HepG2 (cell line): ENCODE results near the gene NRG3. TPM values are rescaled to one million over a fixed set of nuclear protein-coding genes. Genes with fewer than 3 reads are reported as not detected.

Experiments
- ATAC-seq: fragments of 200-7000 bp; cut with Tn5 transposase; 3 replicates; pipeline ENCODE4 v1.9.1; 2020; ENCODE audit warnings: mild to moderate bottlenecking, moderate library complexity
- BruUV-seq: library from RNA; stranded (reverse); fragments of 400-500 nt; replicated peaks from 2 replicates; lab custom pipeline; 2021; lab: Mats Ljungman, UMichigan
- CTCF ChIA-PET: fragments of 300-600 bp; formaldehyde crosslinking; extraction: SDS; loops from one replicate; lab custom pipeline; 2021; ENCODE audit warnings: low total read pairs, inconsistent platforms, low intra/inter-chr PET ratio; lab: Yijun Ruan, JAX
- POLR2A ChIA-PET: fragments of 350-600 bp; sonication (Branson Sonifier 250); formaldehyde crosslinking; loops from one replicate; lab custom pipeline; 2020; ENCODE audit warnings: antibody characterized with exemption, inconsistent platforms; lab: Yijun Ruan, JAX
- DNase-seq: peaks from one replicate; pipeline ENCODE4 v3.0.0-alpha.2; 2015; ENCODE audit warnings: low spot score
- FAIRE-seq: peaks from 3 replicates; lab custom pipeline; 2011; peaks lifted over from hg19 to GRCh38; lab: Jason Lieb, UNC
- H2AFZ ChIP-seq: one replicate; pipeline ENCODE4 v1.6.1; 2011; ENCODE audit warnings: low read length, inconsistent platforms
- H3K27ac ChIP-seq: fragments of 300-600 bp; 3 replicates; pipeline ENCODE4 v1.8.0; 2011; ENCODE audit warnings: mixed run types, mild to moderate bottlenecking, mixed read lengths, low read length, inconsistent platforms; ENCODE audit not compliant: insufficient read depth; ENCODE audit errors: extremely low read length
- H3K27me3 ChIP-seq, 2 experiments: fragments of 200-600 bp in 1 of 2; 2 replicates in 1 of 2; 3 replicates in 1 of 2; pipeline versions ENCODE4 v1.6.0 to v1.8.0; 2011; ENCODE audit warnings: low read length in 2 of 2, mild to moderate bottlenecking in 2 of 2, moderate library complexity in 2 of 2, inconsistent platforms in 1 of 2; ENCODE audit not compliant: insufficient read depth in 2 of 2, control insufficient read depth in 1 of 2
- H3K36me3 ChIP-seq, 2 experiments: fragments of 200-600 bp in 1 of 2; replicated peaks in 1 of 2; 2 replicates in 1 of 2; 3 replicates in 1 of 2; pipeline versions ENCODE4 v1.5.1 to v1.8.0; 2011; ENCODE audit warnings: low read length in 2 of 2, inconsistent platforms in 1 of 2; ENCODE audit not compliant: insufficient read depth in 2 of 2, control insufficient read depth in 1 of 2
- H3K4me1 ChIP-seq: 2 replicates; pipeline ENCODE4 v1.5.1; 2012; ENCODE audit warnings: low read length, inconsistent platforms; ENCODE audit not compliant: insufficient read depth
- H3K4me2 ChIP-seq: 2 replicates; pipeline ENCODE4 v1.6.0; 2011; ENCODE audit warnings: low read depth, low read length, inconsistent platforms
- H3K4me3 ChIP-seq, 3 experiments: fragments of 200-600 bp in 1 of 3; sonication (generic), shearing (Covaris generic) in 1 of 3; replicated peaks in 1 of 3; 2 replicates each; pipeline ENCODE4 v1.5.1; 2011 to 2016; ENCODE audit warnings: low read length in 3 of 3, inconsistent platforms in 2 of 3, low read depth in 2 of 3, mild to moderate bottlenecking in 2 of 3, control low read depth in 1 of 3, mixed read lengths in 1 of 3; ENCODE audit not compliant: insufficient read depth in 1 of 3
- H3K79me2 ChIP-seq: one replicate; pipeline ENCODE4 v1.6.1; 2011; ENCODE audit warnings: low read length, inconsistent platforms; ENCODE audit not compliant: insufficient read depth
- H3K9ac ChIP-seq: 2 replicates; pipeline ENCODE4 v1.6.0; 2011; ENCODE audit warnings: mild to moderate bottlenecking, low read depth, low read length, inconsistent platforms; ENCODE audit not compliant: insufficient read depth
- H3K9me3 ChIP-seq: 2 replicates; pipeline ENCODE4 v1.5.1; 2012; ENCODE audit warnings: mild to moderate bottlenecking, low read length
- H4K20me1 ChIP-seq: 2 replicates; pipeline ENCODE4 v1.6.0; 2011; ENCODE audit warnings: inconsistent platforms, mild to moderate bottlenecking, low read length, moderate library complexity; ENCODE audit not compliant: insufficient read depth
- ARNT2 ChIP-seq: sonication (generic); formaldehyde crosslinking; IDR thresholded peaks from 2 replicates; pipeline ENCODE4 v1.8.0; 2022; ENCODE audit warnings: mild to moderate bottlenecking, low read depth, missing genetic modification reagents, moderate library complexity
- ATF1 ChIP-seq: IDR thresholded peaks from 2 replicates; pipeline ENCODE4 v1.6.1; 2016; ENCODE audit warnings: mild to moderate bottlenecking, control low read depth
- CENPT ChIP-seq: sonication (generic); formaldehyde crosslinking; IDR thresholded peaks from 2 replicates; pipeline ENCODE4 v1.8.0; 2022; ENCODE audit warnings: low read depth, mild to moderate bottlenecking, moderate library complexity, missing genetic modification reagents
- HOXD1 ChIP-seq: sonication (generic); formaldehyde crosslinking; IDR thresholded peaks from 2 replicates; pipeline ENCODE4 v1.5.0; 2020; ENCODE audit warnings: missing genetic modification reagents
- ISX ChIP-seq: sonication (generic); formaldehyde crosslinking; conservative IDR thresholded peaks from 2 replicates; pipeline ENCODE4 v1.5.0; 2020; ENCODE audit warnings: missing genetic modification reagents
- RCOR2 ChIP-seq: IDR thresholded peaks from 2 replicates; pipeline ENCODE4 v1.6.1; 2016; ENCODE audit warnings: missing biosample characterization, missing genetic modification reagents
- RFX1 ChIP-seq: fragments of 450-650 bp; IDR thresholded peaks from 2 replicates; pipeline ENCODE4 v1.6.1; 2017
- ZIK1 ChIP-seq: sonication (generic); formaldehyde crosslinking; IDR thresholded peaks from 2 replicates; pipeline ENCODE4 v1.5.0; 2020; ENCODE audit warnings: mild to moderate bottlenecking, low read depth, missing genetic modification reagents, borderline replicate concordance
- ZNF44 ChIP-seq: sonication (generic); formaldehyde crosslinking; IDR thresholded peaks from 2 replicates; pipeline ENCODE4 v1.5.1; 2020; ENCODE audit warnings: mild to moderate bottlenecking, missing genetic modification reagents
- ZNF615 ChIP-seq: sonication (generic); formaldehyde crosslinking; IDR thresholded peaks from 2 replicates; pipeline ENCODE4 v1.5.0; 2020; ENCODE audit warnings: mild to moderate bottlenecking, missing genetic modification reagents, borderline replicate concordance
- WGBS: methylation state at CpG from one replicate; pipeline ENCODE4 v1.1.6; 2017; ENCODE audit warnings: low lambda C conversion rate; 5-methylcytosine and 5-hydroxymethylcytosine counted together
- in situ Hi-C: cut with HindIII; loops from 2 replicates; pipeline ENCODE4 v1.10.0; 2017; ENCODE audit warnings: low pct_unique_long_range_greater_than_20kb; ENCODE audit not compliant: extremely low pct_ligation_motif_present
- intact Hi-C: fragments of 100-400 bp; cut with micrococcal nuclease; formaldehyde crosslinking; loops from one replicate; pipeline ENCODE4 v1.10.0; 2022; ENCODE audit not compliant: unreplicated experiment
- polyA plus RNA-seq, 8 experiments: library from polyadenylated mRNA; depleted of rRNA in 3 of 8; stranded (reverse) in 7 of 8; unstranded in 1 of 8; fragments of >200 nt; fragmentation: Illumina TruSeq in 4 of 8; extraction: Trizol in 4 of 8; gene quantifications; 2 replicates each; pipeline versions ENCODE4 v1.2.1 to v1.2.3, GENCODE V29; 2011 to 2016; ENCODE audit warnings: low read depth in 4 of 8, missing spikeins in 1 of 8, mixed read lengths in 1 of 8; ENCODE audit not compliant: insufficient read depth in 1 of 8
- total RNA-seq, 5 experiments: library from RNA; depleted of rRNA; stranded (reverse); fragments of >200 nt; fragmentation: Illumina TruSeq; extraction: Trizol; gene quantifications; 2 replicates each; pipeline ENCODE4 v1.2.3, GENCODE V29; 2016; ENCODE audit warnings: low read depth in 1 of 5
- TF ChIP-seq, protein P1 (sequence below): sonication (generic); formaldehyde crosslinking; conservative IDR thresholded peaks from 2 replicates; pipeline ENCODE4 v1.4.0; 2020; ENCODE audit warnings: missing genetic modification reagents
- TF ChIP-seq, protein P2 (sequence below): sonication (generic); formaldehyde crosslinking; IDR thresholded peaks from 2 replicates; pipeline ENCODE4 v1.9.0; 2021; ENCODE audit warnings: missing genetic modification reagents, mild to moderate bottlenecking, borderline replicate concordance
- TF ChIP-seq, protein P3 (sequence below): sonication (generic); formaldehyde crosslinking; IDR thresholded peaks from 2 replicates; pipeline ENCODE4 v1.4.0; 2020; ENCODE audit warnings: missing genetic modification reagents
- TF ChIP-seq, protein P4 (sequence below), 2 experiments: fragments of 450-650 bp in 1 of 2; sonication (generic) in 1 of 2; formaldehyde crosslinking; IDR thresholded peaks; 2 replicates each; pipeline versions ENCODE4 v1.5.0 to v1.8.0; 2020 to 2022; ENCODE audit warnings: mild to moderate bottlenecking in 1 of 2, missing genetic modification reagents in 1 of 2

The NRG3 gene
- total and polyA plus RNA-seq, 2 of the 13 experiments (the other 11 are each of a cell fraction or from before 2014, with no cell fraction given): not detected

DNA sequence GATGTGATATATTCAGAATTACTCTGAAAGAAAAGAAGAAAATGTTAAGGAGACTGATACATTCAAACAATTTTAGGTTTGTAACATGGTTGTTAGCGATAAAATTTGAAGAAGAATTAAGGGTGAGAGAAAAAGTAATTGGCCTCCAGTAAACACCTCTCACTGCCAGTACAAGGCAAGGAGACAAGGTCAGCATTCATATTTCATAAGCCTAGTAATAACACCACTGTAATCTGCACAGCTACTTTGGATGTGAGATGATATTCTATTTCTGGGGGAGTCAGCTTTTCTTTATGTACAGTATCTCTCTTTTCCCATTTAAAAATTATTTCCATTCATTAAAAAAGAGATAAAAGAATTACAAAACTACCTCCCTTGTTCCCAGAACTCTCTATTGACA, 621.1 kb downstream of the NRG3 start:
- H3K9me3 ChIP-seq: peaks cover 87% of the 10 kb centered on the region
- no TSS peak for BruUV-seq
- H3K27ac ChIP-seq: no peak overlapping the region
- H3K79me2 ChIP-seq: no peaks in the 10 kb centered on the region
- H2AFZ ChIP-seq: no peak overlapping the region
- H3K9ac ChIP-seq: no peak overlapping the region
- no peak overlapping the region for H3K4me2 ChIP-seq
- H3K4me1 ChIP-seq: no peaks in the 10 kb centered on the region
- no peak overlapping the region for H3K4me3 ChIP-seq
- intact Hi-C loops: no loop called here
- H4K20me1 ChIP-seq: no peaks in the 10 kb centered on the region
- TF ChIP-seq, protein P1, sequence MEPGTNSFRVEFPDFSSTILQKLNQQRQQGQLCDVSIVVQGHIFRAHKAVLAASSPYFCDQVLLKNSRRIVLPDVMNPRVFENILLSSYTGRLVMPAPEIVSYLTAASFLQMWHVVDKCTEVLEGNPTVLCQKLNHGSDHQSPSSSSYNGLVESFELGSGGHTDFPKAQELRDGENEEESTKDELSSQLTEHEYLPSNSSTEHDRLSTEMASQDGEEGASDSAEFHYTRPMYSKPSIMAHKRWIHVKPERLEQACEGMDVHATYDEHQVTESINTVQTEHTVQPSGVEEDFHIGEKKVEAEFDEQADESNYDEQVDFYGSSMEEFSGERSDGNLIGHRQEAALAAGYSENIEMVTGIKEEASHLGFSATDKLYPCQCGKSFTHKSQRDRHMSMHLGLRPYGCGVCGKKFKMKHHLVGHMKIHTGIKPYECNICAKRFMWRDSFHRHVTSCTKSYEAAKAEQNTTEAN (CRISPR knock-in tag): no peak
- TF ChIP-seq RFX1 (no peak), CENPT (no peak), ZNF615 (CRISPR knock-in tag) (no peak), ATF1 (no peak), HOXD1 (no peak)
- TF ChIP-seq, protein P2, sequence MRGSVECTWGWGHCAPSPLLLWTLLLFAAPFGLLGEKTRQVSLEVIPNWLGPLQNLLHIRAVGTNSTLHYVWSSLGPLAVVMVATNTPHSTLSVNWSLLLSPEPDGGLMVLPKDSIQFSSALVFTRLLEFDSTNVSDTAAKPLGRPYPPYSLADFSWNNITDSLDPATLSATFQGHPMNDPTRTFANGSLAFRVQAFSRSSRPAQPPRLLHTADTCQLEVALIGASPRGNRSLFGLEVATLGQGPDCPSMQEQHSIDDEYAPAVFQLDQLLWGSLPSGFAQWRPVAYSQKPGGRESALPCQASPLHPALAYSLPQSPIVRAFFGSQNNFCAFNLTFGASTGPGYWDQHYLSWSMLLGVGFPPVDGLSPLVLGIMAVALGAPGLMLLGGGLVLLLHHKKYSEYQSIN: no peak
- ChIA-PET POLR2A (no interaction called here), CTCF (no interaction called here)
- DNase-seq (no peak), ATAC-seq (no peak), FAIRE-seq (no peak)
- in situ Hi-C loops: no loop called here
- 72% methylated on average over 1 of the region's 1 CpG for WGBS
- no peaks in the 10 kb centered on the region for H3K27me3 ChIP-seq
- H3K36me3 ChIP-seq: no peaks in the 10 kb centered on the region

DNA sequence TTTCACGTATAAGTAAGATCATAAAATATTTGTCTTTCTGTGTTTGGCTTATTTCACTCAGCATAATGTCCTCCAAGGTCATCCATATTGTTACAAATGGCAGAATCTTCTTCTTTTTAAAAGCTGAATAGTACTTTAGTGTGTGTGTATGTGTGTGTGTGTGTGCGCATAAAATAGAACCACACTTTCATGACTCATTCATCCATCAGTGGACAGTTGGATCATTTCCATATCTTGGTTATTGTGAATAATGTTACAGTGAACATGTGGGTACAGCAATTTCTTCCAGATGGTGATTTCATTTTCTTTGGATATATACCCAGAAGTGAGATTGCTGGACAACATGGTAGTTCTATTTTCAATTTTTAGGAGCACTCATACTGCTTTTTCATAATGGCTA, 622.4 kb downstream of the NRG3 start:
- FAIRE-seq: no peak
- WGBS: 61% methylated on average over 2 of the region's 2 CpGs
- in situ Hi-C loops: no loop called here
- H3K4me1 ChIP-seq: no peaks in the 10 kb centered on the region
- BruUV-seq: no TSS peak
- H3K9me3 ChIP-seq: peaks cover 86% of the 10 kb centered on the region
- H3K4me2 ChIP-seq: no peak overlapping the region
- H3K27ac ChIP-seq: no peak overlapping the region
- H2AFZ ChIP-seq: no peak overlapping the region
- H3K36me3 ChIP-seq: no peaks in the 10 kb centered on the region
- ATAC-seq: no peak
- H3K79me2 ChIP-seq: no peaks in the 10 kb centered on the region
- H4K20me1 ChIP-seq: no peaks in the 10 kb centered on the region
- H3K9ac ChIP-seq: no peak overlapping the region
- ChIA-PET CTCF (no interaction called here), POLR2A (no interaction called here)
- H3K4me3 ChIP-seq: no peak overlapping the region
- DNase-seq: no peak
- intact Hi-C loops: no loop called here
- no peaks in the 10 kb centered on the region for H3K27me3 ChIP-seq
- TF ChIP-seq, protein P3, sequence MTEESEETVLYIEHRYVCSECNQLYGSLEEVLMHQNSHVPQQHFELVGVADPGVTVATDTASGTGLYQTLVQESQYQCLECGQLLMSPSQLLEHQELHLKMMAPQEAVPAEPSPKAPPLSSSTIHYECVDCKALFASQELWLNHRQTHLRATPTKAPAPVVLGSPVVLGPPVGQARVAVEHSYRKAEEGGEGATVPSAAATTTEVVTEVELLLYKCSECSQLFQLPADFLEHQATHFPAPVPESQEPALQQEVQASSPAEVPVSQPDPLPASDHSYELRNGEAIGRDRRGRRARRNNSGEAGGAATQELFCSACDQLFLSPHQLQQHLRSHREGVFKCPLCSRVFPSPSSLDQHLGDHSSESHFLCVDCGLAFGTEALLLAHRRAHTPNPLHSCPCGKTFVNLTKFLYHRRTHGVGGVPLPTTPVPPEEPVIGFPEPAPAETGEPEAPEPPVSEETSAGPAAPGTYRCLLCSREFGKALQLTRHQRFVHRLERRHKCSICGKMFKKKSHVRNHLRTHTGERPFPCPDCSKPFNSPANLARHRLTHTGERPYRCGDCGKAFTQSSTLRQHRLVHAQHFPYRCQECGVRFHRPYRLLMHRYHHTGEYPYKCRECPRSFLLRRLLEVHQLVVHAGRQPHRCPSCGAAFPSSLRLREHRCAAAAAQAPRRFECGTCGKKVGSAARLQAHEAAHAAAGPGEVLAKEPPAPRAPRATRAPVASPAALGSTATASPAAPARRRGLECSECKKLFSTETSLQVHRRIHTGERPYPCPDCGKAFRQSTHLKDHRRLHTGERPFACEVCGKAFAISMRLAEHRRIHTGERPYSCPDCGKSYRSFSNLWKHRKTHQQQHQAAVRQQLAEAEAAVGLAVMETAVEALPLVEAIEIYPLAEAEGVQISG (CRISPR knock-in tag): no peak
- TF ChIP-seq ISX (CRISPR knock-in tag): no peak
- TF ChIP-seq ZIK1 (CRISPR knock-in tag): no peak
- TF ChIP-seq RCOR2 (CRISPR knock-in tag): no peak
- no peak for TF ChIP-seq ZNF44 (CRISPR knock-in tag)
- no peak for TF ChIP-seq ARNT2 (CRISPR knock-in tag)
- TF ChIP-seq, protein P4, sequence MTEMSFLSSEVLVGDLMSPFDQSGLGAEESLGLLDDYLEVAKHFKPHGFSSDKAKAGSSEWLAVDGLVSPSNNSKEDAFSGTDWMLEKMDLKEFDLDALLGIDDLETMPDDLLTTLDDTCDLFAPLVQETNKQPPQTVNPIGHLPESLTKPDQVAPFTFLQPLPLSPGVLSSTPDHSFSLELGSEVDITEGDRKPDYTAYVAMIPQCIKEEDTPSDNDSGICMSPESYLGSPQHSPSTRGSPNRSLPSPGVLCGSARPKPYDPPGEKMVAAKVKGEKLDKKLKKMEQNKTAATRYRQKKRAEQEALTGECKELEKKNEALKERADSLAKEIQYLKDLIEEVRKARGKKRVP (CRISPR knock-in tag; IDR thresholded peaks at IDR 0.05): no peak
